ENCODE measurements around the gene CYP3A5.

CYP3A5 gene

DNA sequence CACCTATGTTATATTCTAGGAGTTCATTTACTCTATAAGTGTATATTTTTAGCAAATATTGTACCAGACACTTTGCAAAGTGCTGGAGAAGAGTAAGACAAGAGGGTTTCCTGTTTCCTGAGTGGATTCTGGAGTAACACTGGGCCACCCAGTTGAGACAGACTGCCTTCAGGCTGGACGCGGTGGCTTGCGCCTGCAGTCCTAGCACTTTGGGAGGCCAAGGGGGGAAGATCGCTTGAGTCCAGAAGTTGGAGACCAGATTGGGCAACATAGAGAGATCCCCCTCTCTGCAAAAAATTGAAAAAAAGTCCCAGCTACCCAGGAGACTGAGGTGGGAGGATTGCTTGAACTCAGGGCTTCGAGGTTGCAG, 63.8 kb downstream of the CYP3A5 start:
- no peak for DNase-seq (ENCODE audit: low spot score)

- DNase-seq (ENCODE audit: low spot score): no peak
Observed at GRCh38 chr7:99614495-99614894, 65.3 kb downstream of the CYP3A5 start.

DNA sequence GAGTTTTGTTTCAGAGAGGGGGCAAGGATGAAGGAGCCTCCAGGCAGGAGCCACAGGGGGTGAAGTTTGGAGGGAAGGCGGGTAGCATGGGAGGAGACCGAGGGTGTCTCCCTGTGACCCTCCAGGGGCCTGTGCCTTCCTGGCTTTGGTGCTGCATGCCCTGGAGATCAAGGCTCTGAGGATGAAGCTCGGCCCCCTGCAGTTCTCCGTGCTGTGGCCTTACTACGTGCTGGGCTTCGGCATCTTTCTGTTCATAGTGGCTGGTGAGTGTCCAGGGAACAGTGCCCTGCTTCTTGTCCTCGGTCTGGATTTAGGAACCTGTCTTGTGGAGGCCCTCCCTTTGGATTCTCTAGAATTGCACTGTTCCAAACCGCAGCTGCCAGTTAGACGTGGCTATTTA, 72.2 kb downstream of the CYP3A5 start:
- no peak for DNase-seq (ENCODE audit: low spot score)

- no peak for DNase-seq (ENCODE audit: low spot score)
Observed at GRCh38 chr7:99606531-99606930, 73.3 kb downstream of the CYP3A5 start.

DNA sequence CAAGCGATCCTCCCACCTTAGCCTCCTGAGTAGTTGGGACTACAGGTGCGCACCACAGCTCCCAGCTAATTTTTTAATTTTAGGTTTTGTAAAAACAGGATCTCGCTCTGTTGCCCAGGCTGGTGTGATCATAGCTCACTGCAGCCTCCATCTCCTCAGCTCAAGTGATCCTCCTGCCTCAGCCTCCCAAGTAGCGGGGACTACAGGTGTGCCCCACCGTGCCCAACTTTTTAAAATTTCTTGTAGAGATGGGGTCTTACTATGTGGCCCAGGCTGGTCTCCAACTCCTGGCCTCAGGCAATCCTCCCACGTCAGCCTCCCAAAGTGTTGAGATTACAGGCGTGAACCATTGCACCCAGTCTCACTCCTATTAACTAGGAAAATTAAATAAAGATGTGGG, 74.3 kb downstream of the CYP3A5 start:
- no peak for DNase-seq (ENCODE audit: low spot score)

DNA sequence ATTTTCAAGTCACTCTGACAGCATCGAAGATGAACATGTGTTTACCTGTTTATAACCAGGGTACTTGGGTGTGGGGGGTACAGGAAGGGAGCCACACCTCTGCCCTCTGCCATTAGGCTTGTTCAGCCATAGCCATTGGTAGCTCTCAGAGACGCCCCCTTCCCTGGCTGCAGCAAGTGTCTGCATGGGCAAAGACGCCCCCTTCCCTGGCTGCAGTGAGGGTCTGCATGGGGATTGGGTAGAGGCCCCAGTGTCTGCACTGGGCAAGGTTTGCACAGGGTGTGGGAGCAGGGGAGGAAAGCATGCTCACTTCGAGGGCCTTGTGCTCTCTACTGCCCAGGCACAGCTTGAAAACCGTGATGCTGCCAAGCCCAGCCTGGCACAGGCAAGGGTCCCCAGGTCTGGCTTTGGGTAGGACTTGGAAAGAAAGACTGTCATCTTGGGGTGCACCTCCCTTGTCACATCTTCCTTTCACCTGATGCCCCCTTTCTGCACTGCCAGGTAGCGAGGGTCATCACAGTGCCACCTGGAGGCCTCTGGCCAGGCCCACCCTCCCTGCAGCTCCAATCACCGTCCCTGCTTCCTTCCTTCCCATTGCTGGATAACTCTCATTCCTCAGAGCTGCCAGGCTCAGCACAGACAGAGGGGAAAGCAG, 78.0 kb downstream of the CYP3A5 start:
- no peak for DNase-seq (ENCODE audit: low spot score)

- DNase-seq (ENCODE audit: low spot score): no peak
Observed at GRCh38 chr7:99599836-99600235, 80.0 kb downstream of the CYP3A5 start.
